H1 (cell line): ENCODE results near the gene KLHDC8B. TPM values are rescaled to one million over a fixed set of nuclear protein-coding genes. Genes with fewer than 3 reads are reported as not detected.
A peak's percentile ranks its signal among the peaks of the same experiment; 100 is the strongest.

Source experiments
- CTCF ChIA-PET: fragments of 300-600 bp; sonication (Branson Sonifier 250); formaldehyde crosslinking; loops from one replicate; lab custom pipeline; 2021; ENCODE audit not compliant: partially characterized antibody; lab: Charles Lee
- POLR2A ChIA-PET: fragments of 300-600 bp; sonication (Branson Sonifier 250); formaldehyde crosslinking; loops from one replicate; lab custom pipeline; 2021; ENCODE audit warnings: inconsistent platforms; ENCODE audit not compliant: partially characterized antibody; lab: Charles Lee
- DNase-seq, 2 experiments: peaks; one replicate each; pipeline versions ENCODE4 v3.0.0 to v3.0.0-alpha.2; 2010 to 2022; ENCODE audit warnings: low spot score in 2 of 2, low read depth in 1 of 2, mixed read lengths in 1 of 2
- FAIRE-seq: peaks from 2 replicates; lab custom pipeline; 2011; peaks lifted over from hg19 to GRCh38; lab: Jason Lieb, UNC
- H2AFZ ChIP-seq: 2 replicates; pipeline ENCODE4 v1.8.1; 2012; ENCODE audit warnings: low read length, inconsistent platforms
- H2AK5ac ChIP-seq: 2 replicates; pipeline ENCODE4 v1.6.1; 2013; ENCODE audit warnings: low read depth, low read length
- H2BK120ac ChIP-seq: replicated peaks from 2 replicates; pipeline ENCODE3; 2013; ENCODE audit warnings: low read depth, low read length, inconsistent platforms
- H2BK12ac ChIP-seq: 2 replicates; pipeline ENCODE4 v1.6.1; 2013; ENCODE audit warnings: low read depth, low read length
- H2BK15ac ChIP-seq: 2 replicates; pipeline ENCODE4 v1.6.1; 2013; ENCODE audit warnings: low read length
- H2BK20ac ChIP-seq: 2 replicates; pipeline ENCODE4 v1.6.1; 2013; ENCODE audit warnings: low read length
- H2BK5ac ChIP-seq: 2 replicates; pipeline ENCODE4 v1.6.1; 2013; ENCODE audit warnings: low read depth, low read length
- H3K14ac ChIP-seq: 2 replicates; pipeline ENCODE4 v1.6.1; 2013; ENCODE audit warnings: inconsistent platforms; ENCODE audit not compliant: insufficient read length
- H3K18ac ChIP-seq: 2 replicates; pipeline ENCODE4 v1.6.1; 2013; ENCODE audit warnings: low read length; ENCODE audit errors: extremely low read depth
- H3K23ac ChIP-seq: 2 replicates; pipeline ENCODE4 v1.6.1; 2013; ENCODE audit warnings: inconsistent platforms; ENCODE audit not compliant: insufficient read length
- H3K23me2 ChIP-seq: 2 replicates; pipeline ENCODE4 v1.6.1; 2013; ENCODE audit warnings: low read depth, low read length
- H3K27ac ChIP-seq: 2 replicates; pipeline ENCODE4 v1.6.1; 2011; ENCODE audit warnings: low read depth, low read length, inconsistent platforms
- H3K27me3 ChIP-seq, 4 experiments: replicated peaks in 1 of 4; 1 replicate in 1 of 4; 2 replicates in 3 of 4; pipeline versions ENCODE4 v1.6.1 to v1.8.1; 2011 to 2013; ENCODE audit warnings: low read length in 3 of 4, mild to moderate bottlenecking in 3 of 4, inconsistent platforms in 2 of 4, mixed read lengths in 2 of 4, moderate library complexity in 1 of 4; ENCODE audit not compliant: control insufficient read depth in 3 of 4, insufficient read depth in 3 of 4; ENCODE audit errors: extremely low read depth in 1 of 4
- H3K36me3 ChIP-seq, 4 experiments: 2 replicates each; pipeline versions ENCODE4 v1.6.1 to v1.8.1; 2011 to 2013; ENCODE audit warnings: mild to moderate bottlenecking in 4 of 4, low read length in 3 of 4, moderate library complexity in 2 of 4, control low read depth in 1 of 4, inconsistent platforms in 1 of 4; ENCODE audit not compliant: insufficient read depth in 4 of 4, control insufficient read depth in 2 of 4
- H3K4ac ChIP-seq: replicated peaks from 2 replicates; pipeline ENCODE3; 2013; ENCODE audit warnings: low read length, low read depth, mixed read lengths, inconsistent platforms; ENCODE audit not compliant: insufficient read length
- H3K4me1 ChIP-seq, 4 experiments: replicated peaks in 1 of 4; 1 replicate in 1 of 4; 2 replicates in 3 of 4; pipeline versions ENCODE4 v1.6.1 to v1.8.1; 2011 to 2013; ENCODE audit warnings: low read length in 3 of 4, inconsistent platforms in 2 of 4, mixed read lengths in 1 of 4; ENCODE audit not compliant: insufficient read depth in 4 of 4, control insufficient read depth in 3 of 4
- H3K4me2 ChIP-seq, 2 experiments: 2 replicates each; pipeline versions ENCODE4 v1.6.1 to v1.8.1; 2011 to 2013; ENCODE audit warnings: low read depth in 2 of 2, low read length in 2 of 2, control low read depth in 1 of 2, inconsistent platforms in 1 of 2, mild to moderate bottlenecking in 1 of 2; ENCODE audit not compliant: insufficient read depth in 1 of 2
- H3K4me3 ChIP-seq, 4 experiments: fragments of 200-600, 300-600 bp in 1 of 4; sonication (generic), shearing (Covaris generic), sonication (Bioruptor Twin) in 1 of 4; 2 replicates each; pipeline versions ENCODE4 v1.5.1 to v1.8.1; 2011 to 2016; ENCODE audit warnings: low read length in 4 of 4, low read depth in 3 of 4, control low read depth in 2 of 4, inconsistent platforms in 2 of 4, mild to moderate bottlenecking in 2 of 4, mixed read lengths in 1 of 4, moderate library complexity in 1 of 4; ENCODE audit not compliant: insufficient read depth in 2 of 4; ENCODE audit errors: extremely low read depth in 1 of 4
- H3K56ac ChIP-seq: replicated peaks from 2 replicates; pipeline ENCODE3; 2013; ENCODE audit warnings: low read depth, mild to moderate bottlenecking, mixed read lengths, low read length, inconsistent platforms; ENCODE audit not compliant: insufficient read length
- H3K79me1 ChIP-seq: 2 replicates; pipeline ENCODE4 v1.6.1; 2013; ENCODE audit warnings: low read depth, low read length, control low read depth
- H3K79me2 ChIP-seq, 2 experiments: 2 replicates each; pipeline versions ENCODE4 v1.6.1 to v1.8.1; 2012 to 2013; ENCODE audit warnings: low read length in 2 of 2, mild to moderate bottlenecking in 2 of 2, inconsistent platforms in 1 of 2; ENCODE audit not compliant: insufficient read depth in 2 of 2, control insufficient read depth in 1 of 2
- H3K9ac ChIP-seq, 4 experiments: replicated peaks in 1 of 4; 1 replicate in 1 of 4; 2 replicates in 3 of 4; pipeline versions ENCODE4 v1.6.1 to v1.8.1; 2011 to 2013; ENCODE audit warnings: low read depth in 3 of 4, low read length in 3 of 4, control low read depth in 2 of 4, mild to moderate bottlenecking in 2 of 4, moderate library complexity in 2 of 4, inconsistent platforms in 1 of 4; ENCODE audit errors: extremely low read depth in 1 of 4
- H3K9me3 ChIP-seq, 2 experiments: 2 replicates each; pipeline versions ENCODE4 v1.6.1 to v1.8.1; 2012 to 2013; ENCODE audit warnings: mild to moderate bottlenecking in 2 of 2, moderate library complexity in 2 of 2, control low read depth in 1 of 2, inconsistent platforms in 1 of 2, low read depth in 1 of 2, low read length in 1 of 2, mixed read lengths in 1 of 2; ENCODE audit not compliant: insufficient read depth in 2 of 2
- H4K20me1 ChIP-seq, 2 experiments: replicated peaks in 1 of 2; 2 replicates each; pipeline versions ENCODE3 to v1.8.1; 2011 to 2013; ENCODE audit warnings: inconsistent platforms in 2 of 2, low read length in 2 of 2, mild to moderate bottlenecking in 1 of 2; ENCODE audit not compliant: insufficient read depth in 2 of 2, control insufficient read depth in 1 of 2
- H4K5ac ChIP-seq: 2 replicates; pipeline ENCODE4 v1.6.1; 2013; ENCODE audit warnings: low read length, low read depth, mixed read lengths, inconsistent platforms; ENCODE audit not compliant: insufficient read length
- H4K8ac ChIP-seq: 2 replicates; pipeline ENCODE4 v1.8.0; 2013; ENCODE audit warnings: mild to moderate bottlenecking, moderate library complexity, low read length, inconsistent platforms; ENCODE audit not compliant: insufficient read depth; ENCODE audit errors: extremely low read depth
- H4K91ac ChIP-seq: replicated peaks from 2 replicates; pipeline ENCODE3; 2013; ENCODE audit warnings: low read length, mixed read lengths, inconsistent platforms; ENCODE audit not compliant: insufficient read length
- ATF2 ChIP-seq: IDR thresholded peaks from 2 replicates; pipeline ENCODE4 v1.6.1; 2012; ENCODE audit warnings: low read length, inconsistent platforms
- ATF3 ChIP-seq: IDR thresholded peaks from 2 replicates; pipeline ENCODE4 v1.6.1; 2011; ENCODE audit warnings: low read depth, mild to moderate bottlenecking, low read length; ENCODE audit not compliant: insufficient read depth
- CBX5 ChIP-seq: fragments of 300-800, 300-1000 bp; sonication (generic); IDR thresholded peaks from 2 replicates; pipeline ENCODE4 v1.7.1; 2016; ENCODE audit warnings: antibody characterized with exemption, low read length, low read depth
- CHD2 ChIP-seq: IDR thresholded peaks from 2 replicates; pipeline ENCODE4 v1.6.1; 2012; ENCODE audit warnings: low read length, improper control_type of control experiment
- KDM4A ChIP-seq: IDR thresholded peaks from one replicate; pipeline ENCODE4 v1.7.1; 2012; ENCODE audit warnings: low read depth, mild to moderate bottlenecking, moderate library complexity, low read length, inconsistent platforms; ENCODE audit not compliant: severe bottlenecking
- MAFK ChIP-seq: IDR thresholded peaks from 2 replicates; pipeline ENCODE4 v1.6.1; 2012; ENCODE audit warnings: low read depth, mild to moderate bottlenecking, improper control_type of control experiment, low read length
- RNF2 ChIP-seq: fragments of 200-900, 300-1000 bp; sonication (generic); IDR thresholded peaks from 2 replicates; pipeline ENCODE4 v1.7.1; 2016; ENCODE audit warnings: borderline replicate concordance, low read depth, mild to moderate bottlenecking, antibody characterized with exemption, low read length; ENCODE audit not compliant: poor library complexity, severe bottlenecking; ENCODE audit errors: missing control alignments
- SIRT6 ChIP-seq: IDR thresholded peaks from one replicate; pipeline ENCODE4 v1.7.1; 2012; ENCODE audit warnings: low read length, inconsistent platforms
- TAF7 ChIP-seq: optimal IDR thresholded peaks from 2 replicates; pipeline ENCODE3; 2011; ENCODE audit warnings: low read depth, mild to moderate bottlenecking, inconsistent platforms, low read length, moderate library complexity, borderline replicate concordance
- TEAD4 ChIP-seq: IDR thresholded peaks from 2 replicates; pipeline ENCODE4 v1.6.1; 2012; ENCODE audit warnings: low read depth, low read length, inconsistent platforms, mixed read lengths
- WGBS, 2 experiments: shearing (Covaris generic) in 1 of 2; methylation state at CpG; one replicate each; pipeline versions ENCODE4 v1.1.6 to v1.1.7; 2013 to 2015; ENCODE audit warnings: low lambda C conversion rate in 2 of 2, mixed read lengths in 2 of 2, inconsistent platforms in 1 of 2, low coverage in 1 of 2, missing lambda C conversion rate in 1 of 2; ENCODE audit not compliant: insufficient replicate concordance in 2 of 2, insufficient coverage in 1 of 2, insufficient read length in 1 of 2; ENCODE audit errors: extremely low coverage in 1 of 2, missing lambda C conversion rate in 1 of 2; 5-methylcytosine and 5-hydroxymethylcytosine counted together
- polyA plus RNA-seq, 7 experiments: library from polyadenylated mRNA; depleted of rRNA in 3 of 7; stranded (reverse) in 5 of 7; unstranded in 2 of 7; fragments of >200 nt in 5 of 7; fragments of 200-250 nt in 2 of 7; gene quantifications; 1 replicate in 5 of 7; 2 replicates in 1 of 7; 4 replicates in 1 of 7; pipeline versions ENCODE4 v1.2.1 to v1.2.3, GENCODE V29; 2011 to 2013; ENCODE audit warnings: missing spikeins in 2 of 7, mixed read lengths in 2 of 7
- total RNA-seq: library from RNA; stranded (reverse); fragmentation: NEBNext Ultra II Directional; extraction: Animal tissue kit (Norgen Biotek cat#: 25700); gene quantifications from 2 replicates; pipeline ENCODE4 v1.2.1, GENCODE V29; 2021

Gene KLHDC8B
- total and polyA plus RNA-seq, 2 of the 8 experiments (the other 6 are each of a cell fraction or from before 2014, with no cell fraction given), result 15.8 to 21.3 TPM

- Histone ChIP-seq H3K56ac (no peak overlapping the region), H4K5ac (no peak overlapping the region), H4K8ac (peak overlapping the region; percentile 87; the same call in 1 of the 2 replicates), H3K9ac (no peak overlapping the region), H3K18ac (no peak overlapping the region), H2AK5ac (no peak overlapping the region), H3K23ac (no peak overlapping the region), H3K27ac (no peak overlapping the region), H2BK5ac (no peak overlapping the region), H3K14ac (no peak overlapping the region), H2BK15ac (peak overlapping the region; percentile 23; the same call in 1 of the 2 replicates), H3K9me3 (no peaks in the 10 kb centered on the region), H2BK120ac (no peak overlapping the region), H3K79me2 (peaks cover 0 to 2% of the 10 kb centered on the region in 2 experiments; a peak in 2 of 4 replicates), H3K36me3 (no peaks in the 10 kb centered on the region), H4K91ac (no peak overlapping the region), H3K4ac (no peak overlapping the region), H2BK20ac (no peak overlapping the region), H2BK12ac (peak overlapping the region; percentile 6; the same call in 1 of the 2 replicates), H3K23me2 (peaks cover 9% of the 10 kb centered on the region), H3K79me1 (no peaks in the 10 kb centered on the region), H3K4me3 (peak overlapping the region in 1 of 4 experiments; percentile 76; a peak in 2 of 8 replicates), H2AFZ (no peak overlapping the region), H3K4me2 (peak overlapping the region; percentile 64 to 92; a peak in 3 of 4 replicates), H3K4me1 (peaks cover 0 to 29% (median 15%) of the 10 kb centered on the region in 4 experiments; a peak in 6 of 7 replicates), H3K27me3 (peaks cover 0 to 3% (median 0%) of the 10 kb centered on the region in 4 experiments; a peak in 2 of 7 replicates), H4K20me1 (no peaks in the 10 kb centered on the region)
- DNase-seq (no peak), FAIRE-seq (no peak)
- TF ChIP-seq SIRT6, result no peak
- no peak for TF ChIP-seq CBX5
- no peak for TF ChIP-seq KDM4A
- no peak for TF ChIP-seq ATF2
- TF ChIP-seq CHD2, result no peak
- TF ChIP-seq RNF2, result no peak
- no peak for TF ChIP-seq TEAD4
- TF ChIP-seq ATF3, result no peak
- TF ChIP-seq MAFK, result no peak
- no peak for TF ChIP-seq TAF7
- ChIA-PET POLR2A (interaction anchor here (1.2 to 2.1 kb wide), 9 partner anchors 8 to 188 kb away, joined by 3 to 8 read pairs (median 4); partner anchors contain the start of genes NDUFAF3, QRICH1 and WDR6), CTCF (interaction anchor here (0.6 to 5.9 kb wide), 36 partner anchors 8 to 406 kb away, joined by 3 to 38 read pairs (median 3); partner anchors contain the start of genes LAMB2 and USP4)
- 13% methylated on average over 1 of the region's 1 CpG; no CpG with 5 or more reads in 1 of the 2 experiments for WGBS, 2 experiments
Observed at GRCh38 chr3:49170744-49171118, 667 bp upstream of the KLHDC8B start.
